ENCODE measurements around the gene PNMA8A.

The PNMA8A gene

GRCh38 chr19:46461537-46461936 lies 9.8 kb downstream of the PNMA8A start:
- Histone ChIP-seq H3K9me3 (ENCODE audit: control insufficient read depth in 1 of 2, low read length in 2 of 2) (no peaks in the 10 kb centered on the region), H3K27me3 (ENCODE audit: low read depth, low read length) (no peaks in the 10 kb centered on the region), H3K36me3 (ENCODE audit: control insufficient read depth in 1 of 2, insufficient read depth in 2 of 2, low read length in 2 of 2) (no peaks in the 10 kb centered on the region), H3K4me1 (ENCODE audit: control insufficient read depth in 1 of 2, insufficient read depth in 2 of 2, low read length in 2 of 2) (no peaks in the 10 kb centered on the region), H3K27ac (ENCODE audit: low read length) (no peak overlapping the region), H3K4me3 (ENCODE audit: low read depth in 1 of 2, low read length in 2 of 2) (no peak overlapping the region)

- H3K9me3 ChIP-seq (ENCODE audit: control insufficient read depth in 1 of 2, low read length in 2 of 2) = no peaks in the 10 kb centered on the region
- H3K36me3 ChIP-seq (ENCODE audit: control insufficient read depth in 1 of 2, insufficient read depth in 2 of 2, low read length in 2 of 2) = no peaks in the 10 kb centered on the region
- H3K27me3 ChIP-seq (ENCODE audit: low read depth, low read length) = no peaks in the 10 kb centered on the region
- no peak overlapping the region for H3K4me3 ChIP-seq (ENCODE audit: low read depth in 1 of 2, low read length in 2 of 2)
- no peaks in the 10 kb centered on the region for H3K4me1 ChIP-seq (ENCODE audit: control insufficient read depth in 1 of 2, insufficient read depth in 2 of 2, low read length in 2 of 2)
- H3K27ac ChIP-seq (ENCODE audit: low read length) = no peak overlapping the region
Measured at GRCh38 chr19:46460981-46461380, 10.4 kb downstream of the PNMA8A start.

- Histone ChIP-seq H3K9me3 (ENCODE audit: control insufficient read depth in 1 of 2, low read length in 2 of 2) (no peaks in the 10 kb centered on the region), H3K4me1 (ENCODE audit: control insufficient read depth in 1 of 2, insufficient read depth in 2 of 2, low read length in 2 of 2) (no peaks in the 10 kb centered on the region), H3K4me3 (ENCODE audit: low read depth in 1 of 2, low read length in 2 of 2) (no peak overlapping the region), H3K36me3 (ENCODE audit: control insufficient read depth in 1 of 2, insufficient read depth in 2 of 2, low read length in 2 of 2) (no peaks in the 10 kb centered on the region), H3K27ac (ENCODE audit: low read length) (no peak overlapping the region), H3K27me3 (ENCODE audit: low read depth, low read length) (no peaks in the 10 kb centered on the region)
Measured at GRCh38 chr19:46460055-46460454, 11.3 kb downstream of the PNMA8A start.

GRCh38 chr19:46456930-46457329 lies 14.4 kb downstream of the PNMA8A start:
- Histone ChIP-seq H3K27me3 (ENCODE audit: low read depth, low read length) (no peaks in the 10 kb centered on the region), H3K27ac (ENCODE audit: low read length) (no peak overlapping the region), H3K9me3 (ENCODE audit: control insufficient read depth in 1 of 2, low read length in 2 of 2) (no peaks in the 10 kb centered on the region), H3K4me3 (ENCODE audit: low read depth in 1 of 2, low read length in 2 of 2) (no peak overlapping the region), H3K4me1 (ENCODE audit: control insufficient read depth in 1 of 2, insufficient read depth in 2 of 2, low read length in 2 of 2) (no peaks in the 10 kb centered on the region), H3K36me3 (ENCODE audit: control insufficient read depth in 1 of 2, insufficient read depth in 2 of 2, low read length in 2 of 2) (no peaks in the 10 kb centered on the region)

GRCh38 chr19:46454244-46454643 lies 17.1 kb downstream of the PNMA8A start:
- H3K27ac ChIP-seq (ENCODE audit: low read length) = no peak overlapping the region
- no peaks in the 10 kb centered on the region for H3K27me3 ChIP-seq (ENCODE audit: low read depth, low read length)
- H3K36me3 ChIP-seq (ENCODE audit: control insufficient read depth in 1 of 2, insufficient read depth in 2 of 2, low read length in 2 of 2) = no peaks in the 10 kb centered on the region
- no peaks in the 10 kb centered on the region for H3K4me1 ChIP-seq (ENCODE audit: control insufficient read depth in 1 of 2, insufficient read depth in 2 of 2, low read length in 2 of 2)
- no peak overlapping the region for H3K4me3 ChIP-seq (ENCODE audit: low read depth in 1 of 2, low read length in 2 of 2)
- H3K9me3 ChIP-seq (ENCODE audit: control insufficient read depth in 1 of 2, low read length in 2 of 2) = no peaks in the 10 kb centered on the region

- H3K36me3 ChIP-seq (ENCODE audit: control insufficient read depth in 1 of 2, insufficient read depth in 2 of 2, low read length in 2 of 2) = no peaks in the 10 kb centered on the region
- no peak overlapping the region for H3K27ac ChIP-seq (ENCODE audit: low read length)
- no peak overlapping the region for H3K4me3 ChIP-seq (ENCODE audit: low read depth in 1 of 2, low read length in 2 of 2)
- H3K9me3 ChIP-seq (ENCODE audit: control insufficient read depth in 1 of 2, low read length in 2 of 2) = no peaks in the 10 kb centered on the region
- H3K27me3 ChIP-seq (ENCODE audit: low read depth, low read length) = no peaks in the 10 kb centered on the region
- H3K4me1 ChIP-seq (ENCODE audit: control insufficient read depth in 1 of 2, insufficient read depth in 2 of 2, low read length in 2 of 2) = no peaks in the 10 kb centered on the region
Measured at GRCh38 chr19:46453661-46454060, 17.7 kb downstream of the PNMA8A start.

GRCh38 chr19:46452186-46452585 lies 19.2 kb downstream of the PNMA8A start:
- no peaks in the 10 kb centered on the region for H3K36me3 ChIP-seq (ENCODE audit: control insufficient read depth in 1 of 2, insufficient read depth in 2 of 2, low read length in 2 of 2)
- H3K4me3 ChIP-seq (ENCODE audit: low read depth in 1 of 2, low read length in 2 of 2) = no peak overlapping the region
- H3K27ac ChIP-seq (ENCODE audit: low read length) = no peak overlapping the region
- no peaks in the 10 kb centered on the region for H3K27me3 ChIP-seq (ENCODE audit: low read depth, low read length)
- no peaks in the 10 kb centered on the region for H3K9me3 ChIP-seq (ENCODE audit: control insufficient read depth in 1 of 2, low read length in 2 of 2)
- H3K4me1 ChIP-seq (ENCODE audit: control insufficient read depth in 1 of 2, insufficient read depth in 2 of 2, low read length in 2 of 2) = no peaks in the 10 kb centered on the region

- H3K4me3 ChIP-seq (ENCODE audit: low read depth in 1 of 2, low read length in 2 of 2) = no peak overlapping the region
- H3K27ac ChIP-seq (ENCODE audit: low read length) = no peak overlapping the region
- no peaks in the 10 kb centered on the region for H3K9me3 ChIP-seq (ENCODE audit: control insufficient read depth in 1 of 2, low read length in 2 of 2)
- no peaks in the 10 kb centered on the region for H3K27me3 ChIP-seq (ENCODE audit: low read depth, low read length)
- H3K36me3 ChIP-seq (ENCODE audit: control insufficient read depth in 1 of 2, insufficient read depth in 2 of 2, low read length in 2 of 2) = no peaks in the 10 kb centered on the region
- no peaks in the 10 kb centered on the region for H3K4me1 ChIP-seq (ENCODE audit: control insufficient read depth in 1 of 2, insufficient read depth in 2 of 2, low read length in 2 of 2)
Measured at GRCh38 chr19:46451352-46451751, 20.0 kb downstream of the PNMA8A start.

GRCh38 chr19:46450737-46451136 lies 20.6 kb downstream of the PNMA8A start:
- Histone ChIP-seq H3K36me3 (ENCODE audit: control insufficient read depth in 1 of 2, insufficient read depth in 2 of 2, low read length in 2 of 2) (no peaks in the 10 kb centered on the region), H3K4me1 (ENCODE audit: control insufficient read depth in 1 of 2, insufficient read depth in 2 of 2, low read length in 2 of 2) (no peaks in the 10 kb centered on the region), H3K27me3 (ENCODE audit: low read depth, low read length) (no peaks in the 10 kb centered on the region), H3K4me3 (ENCODE audit: low read depth in 1 of 2, low read length in 2 of 2) (no peak overlapping the region), H3K9me3 (ENCODE audit: control insufficient read depth in 1 of 2, low read length in 2 of 2) (no peaks in the 10 kb centered on the region), H3K27ac (ENCODE audit: low read length) (no peak overlapping the region)

GRCh38 chr19:46449228-46449627 lies 22.1 kb downstream of the PNMA8A start:
- Histone ChIP-seq H3K27ac (ENCODE audit: low read length) (no peak overlapping the region), H3K4me3 (ENCODE audit: low read depth in 1 of 2, low read length in 2 of 2) (no peak overlapping the region)

GRCh38 chr19:46448601-46449000 lies 22.8 kb downstream of the PNMA8A start:
- Histone ChIP-seq H3K4me3 (ENCODE audit: low read depth in 1 of 2, low read length in 2 of 2) (no peak overlapping the region), H3K4me1 (ENCODE audit: control insufficient read depth in 1 of 2, insufficient read depth in 2 of 2, low read length in 2 of 2) (no peaks in the 10 kb centered on the region), H3K27ac (ENCODE audit: low read length) (no peak overlapping the region), H3K27me3 (ENCODE audit: low read depth, low read length) (no peaks in the 10 kb centered on the region), H3K36me3 (ENCODE audit: control insufficient read depth in 1 of 2, insufficient read depth in 2 of 2, low read length in 2 of 2) (no peaks in the 10 kb centered on the region), H3K9me3 (ENCODE audit: control insufficient read depth in 1 of 2, low read length in 2 of 2) (no peaks in the 10 kb centered on the region)

More at GRCh38 chr19:46449228-46449627, 22.1 kb downstream of the PNMA8A start:
- H3K36me3 ChIP-seq (ENCODE audit: control insufficient read depth in 1 of 2, insufficient read depth in 2 of 2, low read length in 2 of 2) = no peaks in the 10 kb centered on the region
- H3K9me3 ChIP-seq (ENCODE audit: control insufficient read depth in 1 of 2, low read length in 2 of 2) = no peaks in the 10 kb centered on the region
- H3K27me3 ChIP-seq (ENCODE audit: low read depth, low read length) = no peaks in the 10 kb centered on the region
- no peaks in the 10 kb centered on the region for H3K4me1 ChIP-seq (ENCODE audit: control insufficient read depth in 1 of 2, insufficient read depth in 2 of 2, low read length in 2 of 2)

- Histone ChIP-seq H3K4me3 (ENCODE audit: low read depth in 1 of 2, low read length in 2 of 2) (no peak overlapping the region), H3K27ac (ENCODE audit: low read length) (no peak overlapping the region), H3K4me1 (ENCODE audit: control insufficient read depth in 1 of 2, insufficient read depth in 2 of 2, low read length in 2 of 2) (no peaks in the 10 kb centered on the region)
Measured at GRCh38 chr19:46447824-46448223, 23.5 kb downstream of the PNMA8A start.

More at GRCh38 chr19:46447824-46448223, 23.5 kb downstream of the PNMA8A start:
- H3K36me3 ChIP-seq (ENCODE audit: control insufficient read depth in 1 of 2, insufficient read depth in 2 of 2, low read length in 2 of 2) = no peaks in the 10 kb centered on the region
- no peaks in the 10 kb centered on the region for H3K27me3 ChIP-seq (ENCODE audit: low read depth, low read length)
- H3K9me3 ChIP-seq (ENCODE audit: control insufficient read depth in 1 of 2, low read length in 2 of 2) = no peaks in the 10 kb centered on the region

Measured in muscle layer of duodenum (tissue), 2 donors.